H1 (cell line): ENCODE measurements around the gene TMEM117. TPM values are rescaled to one million over a fixed set of nuclear protein-coding genes. Genes with fewer than 3 reads are reported as not detected.

Source experiments
- KDM1A ChIP-seq: fragments of 200-600, 300-600 bp; sonication (generic); IDR thresholded peaks from 2 replicates; pipeline ENCODE4 v1.7.1; 2016; ENCODE audit warnings: mild to moderate bottlenecking, low read length, borderline replicate concordance
- polyA plus RNA-seq, 7 experiments: library from polyadenylated mRNA; depleted of rRNA in 3 of 7; stranded (reverse) in 5 of 7; unstranded in 2 of 7; fragments of >200 nt in 5 of 7; fragments of 200-250 nt in 2 of 7; gene quantifications; 1 replicate in 5 of 7; 2 replicates in 1 of 7; 4 replicates in 1 of 7; pipeline versions ENCODE4 v1.2.1 to v1.2.3, GENCODE V29; 2011 to 2013; ENCODE audit warnings: missing spikeins in 2 of 7, mixed read lengths in 2 of 7
- total RNA-seq: library from RNA; stranded (reverse); fragmentation: NEBNext Ultra II Directional; extraction: Animal tissue kit (Norgen Biotek cat#: 25700); gene quantifications from 2 replicates; pipeline ENCODE4 v1.2.1, GENCODE V29; 2021

TMEM117 gene
- total and polyA plus RNA-seq, 2 of the 8 experiments (the other 6 are each of a cell fraction or from before 2014, with no cell fraction given) = 0.80 to 1.4 TPM

DNA sequence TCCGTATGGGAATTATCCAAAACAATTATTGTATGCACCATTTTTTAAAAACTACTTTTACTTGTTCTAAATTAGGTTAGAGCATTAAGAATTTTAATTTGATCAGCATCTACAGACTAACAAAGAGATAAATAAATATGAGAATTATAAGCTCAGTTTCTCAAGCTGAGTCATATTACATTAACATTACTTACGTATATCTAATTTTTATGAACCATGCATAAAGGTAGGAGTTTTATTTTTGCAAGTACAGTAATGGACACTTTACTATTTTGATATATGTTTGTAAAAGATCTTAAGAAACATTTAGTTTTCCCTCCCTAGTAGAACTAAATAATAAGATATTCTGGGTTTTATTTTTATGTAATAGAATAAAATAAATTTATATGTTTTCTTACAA lies 410.1 kb downstream of the TMEM117 start (continued):
- TF ChIP-seq KDM1A = no peak
